Measurements from ENCODE around the gene TBX20.
"Not testable (repeated sequence)": the region's sequence is repeated elsewhere in the genome, so short reads cannot be mapped to it uniquely, and the experiment has no call there.

GRCh38 chr7:35222445-35222844, 31.5 kb downstream of the TBX20 start:
- TF ChIP-seq CTCF (IDR thresholded peaks at IDR 0.05; ENCODE audit: low read depth, low read length); EZH2phosphoT487 (IDR thresholded peaks at IDR 0.05; ENCODE audit: low read depth): not testable (repeated sequence)

All from OCI-LY3 (cell line).